GM19193 (cell line): Measurements from ENCODE around the gene RPS2.
A peak's percentile ranks its signal among the peaks of the same experiment; 100 is the strongest.

ENCODE experiments used
- POLR2A ChIP-seq: IDR thresholded peaks from 4 replicates; pipeline ENCODE4 v1.6.1; 2011; ENCODE audit not compliant: insufficient read depth, insufficient read length; ENCODE audit errors: extremely low read depth

The RPS2 gene

DNA sequence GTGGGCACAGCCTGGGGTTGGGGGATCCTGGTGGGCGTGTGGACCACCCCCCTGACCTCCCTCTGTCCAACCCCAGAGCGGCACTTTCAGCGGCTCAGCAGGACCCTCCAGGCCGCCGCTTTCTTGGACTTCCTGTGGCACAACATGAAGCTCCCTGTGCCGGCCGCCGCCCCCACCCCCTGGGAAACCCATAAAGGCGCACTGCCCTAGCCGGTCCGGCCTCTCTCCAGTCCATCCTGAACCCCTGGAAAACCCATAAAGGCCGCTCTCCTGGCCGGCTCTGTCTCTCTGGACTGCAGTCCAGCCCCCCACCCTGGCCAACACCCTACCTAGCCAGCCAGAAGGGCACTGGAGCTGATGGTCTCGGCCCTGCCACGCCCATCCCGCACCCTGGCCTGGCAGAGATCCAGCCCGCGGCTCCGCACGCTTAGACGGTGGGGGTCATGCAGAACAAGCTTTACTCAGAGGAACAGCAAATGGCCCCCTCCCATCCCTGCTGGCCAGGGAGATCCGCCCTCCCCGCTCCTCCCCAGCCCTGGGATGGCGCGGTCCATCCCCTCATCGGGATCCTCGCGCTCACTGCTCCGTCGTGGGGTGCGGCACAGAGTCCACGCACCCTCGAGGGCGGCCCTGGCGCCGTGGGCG lies 14.0 kb upstream of the RPS2 start:
- TF ChIP-seq POLR2A: no peak

DNA sequence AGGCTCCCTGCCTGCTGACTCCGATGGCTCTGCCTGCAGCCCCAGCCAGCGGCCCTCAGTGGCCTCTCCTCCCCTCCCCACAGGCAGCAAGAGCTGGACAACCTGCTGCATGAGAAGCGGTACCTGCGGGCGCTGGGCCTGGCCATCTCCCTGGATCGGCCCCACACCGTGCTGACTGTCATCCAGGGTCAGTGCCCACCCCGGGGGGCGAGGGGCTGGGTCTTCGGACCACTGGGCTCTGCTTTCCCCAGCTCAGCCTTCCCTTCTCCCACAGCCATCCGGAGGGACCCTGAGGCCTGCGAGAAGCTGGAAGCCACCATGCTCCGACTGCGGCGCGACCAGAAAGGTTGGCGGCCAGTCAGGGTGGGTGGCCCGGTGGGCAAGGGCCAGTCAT lies 13.2 kb upstream of the RPS2 start:
- no peak for TF ChIP-seq POLR2A

- no peak for TF ChIP-seq POLR2A
Measured at GRCh38 chr16:1976951-1977874, 12.6 kb upstream of the RPS2 start.

DNA sequence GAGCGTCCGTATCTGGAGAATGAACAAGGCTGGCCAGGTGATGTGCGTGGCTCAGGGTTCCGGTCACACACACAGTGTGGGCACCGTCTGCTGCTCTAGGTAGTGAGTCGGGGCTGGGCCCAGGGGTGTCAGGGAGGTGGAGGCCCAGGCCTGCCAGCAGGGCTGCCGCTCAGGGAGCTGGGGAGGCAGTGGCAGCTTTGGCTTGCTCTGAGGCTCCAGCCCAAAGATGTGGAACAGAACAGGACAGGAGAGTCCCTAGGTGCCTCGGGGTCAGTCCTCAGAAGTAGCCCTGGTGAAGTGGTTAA lies 11.5 kb upstream of the RPS2 start:
- TF ChIP-seq POLR2A: no peak

GRCh38 chr16:1975432-1976215 lies 11.0 kb upstream of the RPS2 start:
- TF ChIP-seq POLR2A: no peak

GRCh38 chr16:1974157-1975070 lies 9.8 kb upstream of the RPS2 start:
- no peak for TF ChIP-seq POLR2A

- no peak for TF ChIP-seq POLR2A
Measured at GRCh38 chr16:1973461-1974156, 9.0 kb upstream of the RPS2 start.

DNA sequence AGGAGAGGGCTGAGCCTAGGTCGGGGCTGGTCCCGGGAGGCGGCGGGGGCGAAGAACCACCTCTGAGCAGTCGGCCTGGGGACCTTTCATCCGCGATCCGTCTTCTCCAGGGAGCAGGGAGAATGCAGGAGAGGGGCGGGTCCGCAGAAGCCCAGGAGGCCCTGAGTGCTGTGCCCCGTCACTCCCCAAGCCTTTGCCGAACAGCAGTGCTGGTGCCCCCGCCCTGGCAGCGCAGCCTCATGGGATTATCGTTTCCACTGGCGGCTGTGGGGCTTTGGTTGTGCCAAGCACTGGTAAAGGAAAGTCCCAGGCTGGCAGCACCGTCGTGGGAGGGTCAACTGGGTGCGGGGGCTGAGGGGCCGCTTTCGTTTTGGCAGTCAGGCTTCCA lies 7.9 kb upstream of the RPS2 start:
- no peak for TF ChIP-seq POLR2A

- peak; percentile 96 for TF ChIP-seq POLR2A
Measured at GRCh38 chr16:1971796-1972489, 7.3 kb upstream of the RPS2 start, which contains the start of gene TBL3. TSS of gene TBL3 (plus strand) at chr16:1972053. CDS start at chr16:1972165, 112 bp downstream.

DNA sequence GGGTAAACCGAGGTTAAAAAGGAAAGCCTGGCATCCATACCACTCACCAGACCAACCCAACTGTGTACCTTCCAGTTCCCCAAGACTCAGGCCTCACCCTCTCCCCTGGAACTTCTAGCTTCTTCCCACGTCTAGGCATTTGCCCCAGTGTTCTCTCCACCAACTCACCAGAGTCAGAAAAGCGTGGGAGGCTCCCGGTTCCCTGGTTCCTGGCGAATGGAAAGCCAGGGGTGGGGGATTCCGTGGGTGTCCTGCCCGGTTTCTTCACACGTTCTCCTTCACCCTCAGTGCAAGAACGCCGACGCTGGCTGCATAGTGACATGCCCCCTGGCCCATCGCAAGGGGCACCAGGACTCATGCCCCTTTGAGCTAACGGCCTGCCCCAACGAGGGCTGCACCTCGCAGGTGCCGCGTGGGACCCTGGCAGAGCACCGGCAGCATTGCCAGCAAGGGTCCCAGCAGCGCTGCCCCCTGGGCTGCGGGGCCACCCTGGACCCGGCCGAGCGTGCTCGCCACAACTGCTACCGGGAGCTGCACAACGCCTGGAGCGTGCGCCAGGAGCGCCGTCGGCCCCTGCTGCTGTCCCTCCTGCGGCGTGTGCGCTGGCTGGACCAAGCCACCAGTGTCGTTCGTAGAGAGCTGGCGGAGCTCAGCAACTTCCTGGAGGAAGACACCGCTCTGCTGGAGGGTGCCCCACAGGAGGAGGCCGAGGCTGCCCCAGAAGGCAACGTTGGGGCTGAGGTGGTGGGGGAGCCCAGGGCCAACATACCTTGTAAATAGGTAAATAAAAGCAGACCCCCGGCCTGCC lies 3.7 kb upstream of the RPS2 start:
- no peak for TF ChIP-seq POLR2A

DNA sequence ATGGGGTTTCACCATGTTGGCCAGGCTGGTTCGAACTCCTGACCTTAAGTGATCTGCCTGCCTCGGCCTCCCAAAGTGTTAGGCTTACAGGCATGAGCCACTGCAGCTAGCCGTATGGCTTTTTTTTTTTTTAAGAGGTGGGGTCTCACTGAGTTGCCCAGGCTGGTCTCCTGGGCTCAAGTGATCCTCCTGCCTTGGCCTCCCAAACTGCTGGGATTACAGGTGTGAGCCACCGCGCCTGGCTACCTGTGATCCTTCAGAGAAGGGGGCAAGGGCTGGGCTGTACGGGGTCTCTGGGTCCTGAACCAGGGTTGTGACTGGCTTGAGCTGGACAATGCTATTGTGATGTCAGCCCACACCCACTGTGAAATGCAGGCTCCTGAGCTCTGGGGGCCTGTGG lies 1.8 kb upstream of the RPS2 start, which contains the start of gene RNF151:
Gene RNF151, plus strand, starts transcription at position 397 of the 400 bp plus-strand sequence. CDS start 26 bp downstream, outside the sequence.
- no peak for TF ChIP-seq POLR2A

GRCh38 chr16:1965396-1966001 lies 873 bp upstream of the RPS2 start:
- no peak for TF ChIP-seq POLR2A
